ENCODE results near the gene ZFP57. TPM values are rescaled to one million over a fixed set of nuclear protein-coding genes. Genes with fewer than 3 reads are reported as not detected.

Gene ZFP57
- total RNA-seq, 2 donors from 2014 or later = 0.57 to 1.7 TPM

- no peaks in the 10 kb centered on the region for H3K36me3 ChIP-seq
Observed at GRCh38 chr6:29723262-29723665, 42.3 kb upstream of the ZFP57 start, which contains the start of gene HLA-F. TSS of gene HLA-F (plus strand) at chr6:29723434. CDS start at chr6:29723464, 30 bp downstream.

GRCh38 chr6:29720863-29721262 lies 39.9 kb upstream of the ZFP57 start:
- Histone ChIP-seq H3K36me3 (no peaks in the 10 kb centered on the region), H3K27me3 (replicated peaks; ENCODE audit: insufficient read depth) (no peaks in the 10 kb centered on the region), H3K27ac (no peak overlapping the region), H3K4me1 (replicated peaks) (no peaks in the 10 kb centered on the region), H3K4me3 (no peak overlapping the region), H3K9me3 (no peaks in the 10 kb centered on the region)
- intact Hi-C loops (cut with DNase I) = no loop called here
- WGBS = 12% methylated on average over 2 of the region's 2 CpGs
- DNase-seq (ENCODE audit: low spot score) = no peak
- TF ChIP-seq CTCF (IDR thresholded peaks at IDR 0.05) (no peak), POLR2AphosphoS5 (IDR thresholded peaks at IDR 0.05) (no peak), POLR2A (IDR thresholded peaks at IDR 0.05) (no peak)

More at GRCh38 chr6:29723262-29723665, 42.3 kb upstream of the ZFP57 start, which contains the start of gene HLA-F:
- TF ChIP-seq POLR2AphosphoS5 (IDR thresholded peaks at IDR 0.05) (peak; percentile 89), CTCF (IDR thresholded peaks at IDR 0.05) (peak in 2 of 4 experiments; percentile 8), POLR2A (IDR thresholded peaks at IDR 0.05) (peak; percentile 93)
- Histone ChIP-seq H3K9me3 (no peaks in the 10 kb centered on the region), H3K27ac (peak within 1 kb of the TSS; percentile 86 to 88), H3K4me1 (replicated peaks) (no peaks in the 10 kb centered on the region), H3K27me3 (replicated peaks; ENCODE audit: insufficient read depth) (no peaks in the 10 kb centered on the region), H3K4me3 (peak within 1 kb of the TSS; percentile 76 to 79)
- DNase-seq (ENCODE audit: low spot score) = peak; percentile 89
- WGBS = 0% methylated on average over 18 of the region's 26 CpGs
- intact Hi-C loops (cut with DNase I) = no loop called here

- TF ChIP-seq POLR2A (IDR thresholded peaks at IDR 0.05) (no peak), POLR2AphosphoS5 (IDR thresholded peaks at IDR 0.05) (no peak), CTCF (IDR thresholded peaks at IDR 0.05) (no peak)
- no peak for DNase-seq (ENCODE audit: low spot score)
Observed at GRCh38 chr6:29710281-29710941, 29.5 kb upstream of the ZFP57 start.

GRCh38 chr6:29709188-29709587 lies 28.2 kb upstream of the ZFP57 start:
- intact Hi-C loops (cut with DNase I) = loop anchor here (5.0 kb wide), 1 partner anchor 43 kb away; no protein-coding TSS in a partner anchor
- 35% methylated on average over 4 of the region's 4 CpGs for WGBS
- H3K36me3 ChIP-seq = no peaks in the 10 kb centered on the region
- TF ChIP-seq POLR2AphosphoS5 (IDR thresholded peaks at IDR 0.05) (no peak), CTCF (IDR thresholded peaks at IDR 0.05) (no peak), POLR2A (IDR thresholded peaks at IDR 0.05) (no peak)
- no peaks in the 10 kb centered on the region for H3K9me3 ChIP-seq
- no peaks in the 10 kb centered on the region for H3K27me3 ChIP-seq (replicated peaks; ENCODE audit: insufficient read depth)
- H3K4me1 ChIP-seq (replicated peaks) = no peaks in the 10 kb centered on the region
- DNase-seq (ENCODE audit: low spot score) = no peak
- no peak overlapping the region for H3K4me3 ChIP-seq
- H3K27ac ChIP-seq = no peak overlapping the region

More at GRCh38 chr6:29710281-29710941, 29.5 kb upstream of the ZFP57 start:
- no peaks in the 10 kb centered on the region for H3K36me3 ChIP-seq
- H3K27me3 ChIP-seq (replicated peaks; ENCODE audit: insufficient read depth) = no peaks in the 10 kb centered on the region
- no peak overlapping the region for H3K4me3 ChIP-seq
- H3K4me1 ChIP-seq (replicated peaks) = no peaks in the 10 kb centered on the region
- H3K9me3 ChIP-seq = no peaks in the 10 kb centered on the region
- H3K27ac ChIP-seq = no peak overlapping the region
- intact Hi-C loops (cut with DNase I) = no loop called here
- WGBS = 80% methylated on average over 8 of the region's 8 CpGs
